H1 (cell line): ENCODE results near the gene DNAAF3. TPM values are rescaled to one million over a fixed set of nuclear protein-coding genes. Genes with fewer than 3 reads are reported as not detected.
A peak's percentile ranks its signal among the peaks of the same experiment; 100 is the strongest.

Source experiments
- ATF3 ChIP-seq: IDR thresholded peaks from 2 replicates; pipeline ENCODE4 v1.6.1; 2011; ENCODE audit warnings: low read depth, mild to moderate bottlenecking, low read length; ENCODE audit not compliant: insufficient read depth
- BRCA1 ChIP-seq: IDR thresholded peaks from 2 replicates; pipeline ENCODE4 v1.6.1; 2012; ENCODE audit warnings: low read depth, low read length, improper control_type of control experiment
- CBX5 ChIP-seq: fragments of 300-800, 300-1000 bp; sonication (generic); IDR thresholded peaks from 2 replicates; pipeline ENCODE4 v1.7.1; 2016; ENCODE audit warnings: antibody characterized with exemption, low read length, low read depth
- CHD7 ChIP-seq: fragments of 300-600 bp; sonication (generic); IDR thresholded peaks from 2 replicates; pipeline ENCODE4 v1.7.1; 2012; ENCODE audit warnings: low read length, moderate library complexity, mild to moderate bottlenecking, inconsistent platforms; ENCODE audit not compliant: insufficient replicate concordance
- FOSL1 ChIP-seq: IDR thresholded peaks from 2 replicates; pipeline ENCODE4 v1.6.1; 2011; ENCODE audit warnings: mild to moderate bottlenecking, low read depth, low read length, moderate library complexity; ENCODE audit not compliant: insufficient read depth
- PHF8 ChIP-seq: fragments of 200-600 bp; sonication (generic); conservative IDR thresholded peaks from 2 replicates; pipeline ENCODE4 v1.7.1; 2012; ENCODE audit warnings: low read depth, mild to moderate bottlenecking, inconsistent platforms, low read length, moderate library complexity
- TAF7 ChIP-seq: optimal IDR thresholded peaks from 2 replicates; pipeline ENCODE3; 2011; ENCODE audit warnings: low read depth, mild to moderate bottlenecking, inconsistent platforms, low read length, moderate library complexity, borderline replicate concordance
- TEAD4 ChIP-seq: IDR thresholded peaks from 2 replicates; pipeline ENCODE4 v1.6.1; 2012; ENCODE audit warnings: low read depth, low read length, inconsistent platforms, mixed read lengths
- ZNF274 ChIP-seq: IDR thresholded peaks from 2 replicates; pipeline ENCODE4 v1.7.0; 2012; ENCODE audit warnings: low read length, borderline replicate concordance; ENCODE audit errors: extremely low read depth
- polyA plus RNA-seq, 7 experiments: library from polyadenylated mRNA; depleted of rRNA in 3 of 7; stranded (reverse) in 5 of 7; unstranded in 2 of 7; fragments of >200 nt in 5 of 7; fragments of 200-250 nt in 2 of 7; gene quantifications; 1 replicate in 5 of 7; 2 replicates in 1 of 7; 4 replicates in 1 of 7; pipeline versions ENCODE4 v1.2.1 to v1.2.3, GENCODE V29; 2011 to 2013; ENCODE audit warnings: missing spikeins in 2 of 7, mixed read lengths in 2 of 7
- total RNA-seq: library from RNA; stranded (reverse); fragmentation: NEBNext Ultra II Directional; extraction: Animal tissue kit (Norgen Biotek cat#: 25700); gene quantifications from 2 replicates; pipeline ENCODE4 v1.2.1, GENCODE V29; 2021

DNAAF3 gene
- total and polyA plus RNA-seq, 2 of the 8 experiments (the other 6 are each of a cell fraction or from before 2014, with no cell fraction given), result 5.4 to 8.0 TPM

- TF ChIP-seq CHD7 (no peak), CBX5 (no peak), BRCA1 (no peak; the same call in 1 of the 2 replicates), PHF8 (no peak), ATF3 (no peak), ZNF274 (no peak), TEAD4 (0 out of 2 replicates have a peak, but pooled peaks have one; percentile 4), FOSL1 (no peak), TAF7 (peak; percentile 5)
These were observed 6.1 kb downstream of the DNAAF3 start (continued) for GRCh38 chr19:55160128-55160985.
